DND-41 (cell line): ENCODE measurements around the gene SLC38A8.

Experiments used
- ATAC-seq: fragments of 200-7000 bp; cut with Tn5 transposase; 3 replicates; pipeline ENCODE4 v1.9.1; 2021; ENCODE audit warnings: low read depth; ENCODE audit not compliant: insufficient read depth
- DNase-seq: peaks from one replicate; pipeline ENCODE4 v3.0.0-alpha.2; 2020
- H2AFZ ChIP-seq: 2 replicates; pipeline ENCODE4 v1.6.0; 2012; ENCODE audit warnings: low read depth, low read length
- H3K27ac ChIP-seq: 2 replicates; pipeline ENCODE4 v1.5.1; 2012; ENCODE audit warnings: low read length, inconsistent platforms
- H3K27me3 ChIP-seq: fragments of 200-600 bp; sonication (generic); 2 replicates; pipeline ENCODE4 v1.6.0; 2012; ENCODE audit warnings: low read length, mild to moderate bottlenecking, inconsistent platforms; ENCODE audit not compliant: insufficient read depth, poor library complexity
- H3K36me3 ChIP-seq: 2 replicates; pipeline ENCODE4 v1.5.1; 2012; ENCODE audit warnings: low read length, inconsistent platforms; ENCODE audit not compliant: insufficient read depth
- H3K4me1 ChIP-seq: 2 replicates; pipeline ENCODE4 v1.5.1; 2012; ENCODE audit warnings: mild to moderate bottlenecking, low read length; ENCODE audit not compliant: insufficient read depth
- H3K4me2 ChIP-seq: 2 replicates; pipeline ENCODE4 v1.6.0; 2012; ENCODE audit warnings: mild to moderate bottlenecking, moderate library complexity, low read length, inconsistent platforms; ENCODE audit not compliant: insufficient read depth
- H3K4me3 ChIP-seq, 2 experiments: fragments of 200-600 bp in 1 of 2; shearing (Covaris generic) in 1 of 2; 2 replicates each; pipeline ENCODE4 v1.5.1; 2012 to 2016; ENCODE audit warnings: inconsistent platforms in 2 of 2, low read length in 2 of 2, mild to moderate bottlenecking in 2 of 2, low read depth in 1 of 2, moderate library complexity in 1 of 2
- H3K79me2 ChIP-seq: 2 replicates; pipeline ENCODE4 v1.6.0; 2012; ENCODE audit warnings: low read length, inconsistent platforms; ENCODE audit not compliant: insufficient read depth
- H3K9ac ChIP-seq: 2 replicates; pipeline ENCODE4 v1.6.0; 2012; ENCODE audit warnings: low read depth, mild to moderate bottlenecking, inconsistent platforms, low read length, moderate library complexity
- H3K9me3 ChIP-seq: 2 replicates; pipeline ENCODE4 v1.5.1; 2012; ENCODE audit warnings: low read length, moderate library complexity, mild to moderate bottlenecking, inconsistent platforms; ENCODE audit not compliant: insufficient read depth, severe bottlenecking
- H4K20me1 ChIP-seq: 2 replicates; pipeline ENCODE4 v1.6.0; 2012; ENCODE audit warnings: low read length; ENCODE audit not compliant: insufficient read depth
- EZH2 ChIP-seq: IDR thresholded peaks from 3 replicates; pipeline ENCODE4 v1.6.1; 2012; ENCODE audit warnings: borderline replicate concordance, low read depth, mild to moderate bottlenecking, moderate library complexity, low read length, inconsistent platforms; ENCODE audit not compliant: severe bottlenecking
- TF ChIP-seq, protein P1 (sequence below): IDR thresholded peaks from 2 replicates; pipeline ENCODE4 v1.5.1; 2012; ENCODE audit warnings: borderline replicate concordance, low read length, moderate library complexity, mild to moderate bottlenecking; ENCODE audit not compliant: poor library complexity, severe bottlenecking; ENCODE audit errors: extremely low read depth

The SLC38A8 gene

DNA sequence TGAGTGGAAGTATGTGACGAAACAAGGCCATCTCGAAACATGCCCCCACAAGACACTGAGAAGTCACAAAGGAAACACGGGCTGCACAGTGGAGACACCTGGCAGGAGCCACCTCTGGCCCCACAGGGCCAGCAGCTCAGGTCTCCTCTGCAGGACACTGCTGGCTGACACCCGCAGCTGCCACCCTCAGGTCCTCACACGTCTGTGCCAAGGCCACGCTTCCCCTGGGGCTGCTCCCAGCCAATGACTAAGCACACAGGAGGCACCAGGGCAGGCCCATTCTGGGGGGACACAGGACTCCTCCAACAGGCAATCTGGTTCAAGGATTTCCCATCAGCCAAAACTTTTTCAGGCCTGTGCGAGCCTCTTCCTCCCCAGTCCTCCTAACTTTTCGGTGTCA, 37.8 kb upstream of the SLC38A8 start:
- Histone ChIP-seq H3K27me3 (no peaks in the 10 kb centered on the region), H3K4me2 (no peak overlapping the region), H3K27ac (no peak overlapping the region; the same call in 1 of the 2 replicates), H3K9me3 (no peaks in the 10 kb centered on the region), H2AFZ (no peak overlapping the region), H4K20me1 (peaks cover 10% of the 10 kb centered on the region; the same call in 1 of the 2 replicates), H3K36me3 (peaks cover 94% of the 10 kb centered on the region), H3K4me1 (peaks cover 10% of the 10 kb centered on the region), H3K9ac (no peak overlapping the region), H3K79me2 (peaks cover 88% of the 10 kb centered on the region), H3K4me3 (no peak overlapping the region)
- ATAC-seq (no peak), DNase-seq (no peak)
- TF ChIP-seq EZH2, result no peak
- TF ChIP-seq, protein P1, sequence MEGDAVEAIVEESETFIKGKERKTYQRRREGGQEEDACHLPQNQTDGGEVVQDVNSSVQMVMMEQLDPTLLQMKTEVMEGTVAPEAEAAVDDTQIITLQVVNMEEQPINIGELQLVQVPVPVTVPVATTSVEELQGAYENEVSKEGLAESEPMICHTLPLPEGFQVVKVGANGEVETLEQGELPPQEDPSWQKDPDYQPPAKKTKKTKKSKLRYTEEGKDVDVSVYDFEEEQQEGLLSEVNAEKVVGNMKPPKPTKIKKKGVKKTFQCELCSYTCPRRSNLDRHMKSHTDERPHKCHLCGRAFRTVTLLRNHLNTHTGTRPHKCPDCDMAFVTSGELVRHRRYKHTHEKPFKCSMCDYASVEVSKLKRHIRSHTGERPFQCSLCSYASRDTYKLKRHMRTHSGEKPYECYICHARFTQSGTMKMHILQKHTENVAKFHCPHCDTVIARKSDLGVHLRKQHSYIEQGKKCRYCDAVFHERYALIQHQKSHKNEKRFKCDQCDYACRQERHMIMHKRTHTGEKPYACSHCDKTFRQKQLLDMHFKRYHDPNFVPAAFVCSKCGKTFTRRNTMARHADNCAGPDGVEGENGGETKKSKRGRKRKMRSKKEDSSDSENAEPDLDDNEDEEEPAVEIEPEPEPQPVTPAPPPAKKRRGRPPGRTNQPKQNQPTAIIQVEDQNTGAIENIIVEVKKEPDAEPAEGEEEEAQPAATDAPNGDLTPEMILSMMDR, result no peak

DNA sequence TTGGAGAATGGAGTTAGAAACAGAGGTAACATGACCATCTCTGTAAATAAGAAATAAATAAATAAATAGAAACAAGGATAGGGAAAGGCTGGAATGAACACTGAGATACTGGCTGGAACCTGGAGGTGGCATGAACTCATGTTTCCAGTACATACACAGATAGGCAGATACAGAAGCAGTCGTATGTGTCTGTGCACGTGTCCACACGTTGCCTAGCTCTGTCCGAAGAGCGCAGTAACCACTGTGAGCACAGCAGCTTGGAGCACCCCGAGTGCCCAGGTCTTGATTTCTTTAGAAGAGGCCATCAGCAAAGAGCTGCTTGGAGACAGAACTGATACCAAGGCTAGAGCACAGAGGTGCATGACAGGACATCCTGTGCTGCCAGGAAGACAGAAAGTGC, 37.1 kb upstream of the SLC38A8 start:
- H3K4me2 ChIP-seq, result no peak overlapping the region
- H3K27ac ChIP-seq, result no peak overlapping the region
- no peak overlapping the region for H3K9ac ChIP-seq
- no peaks in the 10 kb centered on the region for H3K9me3 ChIP-seq
- peaks cover 3% of the 10 kb centered on the region for H3K4me1 ChIP-seq
- H3K27me3 ChIP-seq, result no peaks in the 10 kb centered on the region
- no peak overlapping the region for H3K4me3 ChIP-seq
- peaks cover 84% of the 10 kb centered on the region for H3K79me2 ChIP-seq
- no peak for ATAC-seq
- peaks cover 13% of the 10 kb centered on the region; the same call in 1 of the 2 replicates for H4K20me1 ChIP-seq
- H2AFZ ChIP-seq, result no peak overlapping the region
- no peak for TF ChIP-seq EZH2
- TF ChIP-seq, protein P1, result no peak
- no peak for DNase-seq
- H3K36me3 ChIP-seq, result peaks cover 95% of the 10 kb centered on the region

DNA sequence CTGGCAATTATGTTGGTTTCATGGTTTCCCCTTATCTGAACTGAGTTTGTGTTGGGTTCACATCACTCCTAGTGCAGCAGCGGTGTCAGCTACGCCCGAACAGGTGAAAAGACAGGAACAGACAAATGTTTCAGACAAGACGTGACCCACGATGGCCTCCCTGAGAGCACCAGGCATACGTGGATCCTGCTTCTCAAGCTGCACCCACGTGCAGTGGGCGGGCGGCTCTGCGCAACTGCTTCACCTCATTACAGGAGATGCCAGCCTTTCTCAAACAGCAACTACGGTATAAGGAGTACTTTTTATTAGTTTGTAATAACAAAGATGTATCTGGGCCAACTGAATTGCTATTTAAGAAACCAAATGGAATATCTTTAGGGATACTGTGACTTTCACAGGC, 32.8 kb upstream of the SLC38A8 start:
- no peak overlapping the region for H3K9ac ChIP-seq
- peaks cover 50% of the 10 kb centered on the region for H3K79me2 ChIP-seq
- no peaks in the 10 kb centered on the region for H3K27me3 ChIP-seq
- no peak overlapping the region for H2AFZ ChIP-seq
- H3K4me1 ChIP-seq, result no peaks in the 10 kb centered on the region
- H3K4me3 ChIP-seq, result no peak overlapping the region
- no peak overlapping the region for H3K4me2 ChIP-seq
- no peak for TF ChIP-seq EZH2
- TF ChIP-seq, protein P1, result no peak
- H3K36me3 ChIP-seq, result peaks cover 93% of the 10 kb centered on the region
- H3K27ac ChIP-seq, result no peak overlapping the region
- ATAC-seq (no peak), DNase-seq (no peak)
- H4K20me1 ChIP-seq, result peaks cover 18% of the 10 kb centered on the region
- H3K9me3 ChIP-seq, result no peaks in the 10 kb centered on the region

DNA sequence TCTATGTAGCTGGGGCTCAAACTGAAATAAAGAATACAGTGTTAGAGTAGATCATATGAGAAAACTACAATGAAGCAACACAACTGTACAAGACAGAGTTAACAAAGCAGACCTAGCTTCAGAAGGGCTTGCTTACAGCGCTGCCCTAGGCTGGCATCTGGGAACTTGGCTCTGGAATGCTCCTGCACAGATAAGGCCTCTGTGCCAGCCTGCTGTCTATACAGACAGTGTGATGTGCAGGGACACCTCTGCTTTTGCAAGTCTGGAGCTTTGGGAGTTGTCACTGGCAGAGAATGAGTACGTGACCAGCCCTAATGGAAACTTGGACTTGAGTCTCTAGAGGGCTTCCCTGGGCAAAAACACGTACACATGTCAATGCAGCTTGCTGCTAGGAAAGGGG, 32.1 kb upstream of the SLC38A8 start:
- H3K27me3 ChIP-seq, result no peaks in the 10 kb centered on the region
- H3K36me3 ChIP-seq, result peaks cover 93% of the 10 kb centered on the region
- H4K20me1 ChIP-seq, result peaks cover 18% of the 10 kb centered on the region
- no peak overlapping the region for H3K4me2 ChIP-seq
- DNase-seq (no peak), ATAC-seq (no peak)
- H3K79me2 ChIP-seq, result peaks cover 43% of the 10 kb centered on the region
- TF ChIP-seq, protein P1, result no peak
- no peak for TF ChIP-seq EZH2
- no peaks in the 10 kb centered on the region for H3K9me3 ChIP-seq
- H2AFZ ChIP-seq, result no peak overlapping the region
- no peak overlapping the region for H3K9ac ChIP-seq
- H3K27ac ChIP-seq, result no peak overlapping the region
- H3K4me1 ChIP-seq, result no peaks in the 10 kb centered on the region
- no peak overlapping the region for H3K4me3 ChIP-seq
